Epithelial cell of esophagus (primary cell): ENCODE data around the gene DIPK1B.

ENCODE experiments used
- DNase-seq: peaks from one replicate; pipeline ENCODE4 v3.0.0; 2010; ENCODE audit warnings: low read depth
- H3K4me3 ChIP-seq: 2 replicates; pipeline ENCODE4 v1.5.1; 2011; ENCODE audit warnings: mild to moderate bottlenecking, low read length, control low read depth
- TF ChIP-seq, protein P1 (sequence below): IDR thresholded peaks from 2 replicates; pipeline ENCODE4 v1.5.1; 2011; ENCODE audit warnings: low read depth, mild to moderate bottlenecking, low read length, control low read depth, inconsistent platforms; ENCODE audit not compliant: insufficient read depth; ENCODE audit errors: missing control alignments

Gene DIPK1B

GRCh38 chr9:136695955-136696354 lies 16.4 kb upstream of the DIPK1B start:
- no peak overlapping the region for H3K4me3 ChIP-seq
- TF ChIP-seq, protein P1, sequence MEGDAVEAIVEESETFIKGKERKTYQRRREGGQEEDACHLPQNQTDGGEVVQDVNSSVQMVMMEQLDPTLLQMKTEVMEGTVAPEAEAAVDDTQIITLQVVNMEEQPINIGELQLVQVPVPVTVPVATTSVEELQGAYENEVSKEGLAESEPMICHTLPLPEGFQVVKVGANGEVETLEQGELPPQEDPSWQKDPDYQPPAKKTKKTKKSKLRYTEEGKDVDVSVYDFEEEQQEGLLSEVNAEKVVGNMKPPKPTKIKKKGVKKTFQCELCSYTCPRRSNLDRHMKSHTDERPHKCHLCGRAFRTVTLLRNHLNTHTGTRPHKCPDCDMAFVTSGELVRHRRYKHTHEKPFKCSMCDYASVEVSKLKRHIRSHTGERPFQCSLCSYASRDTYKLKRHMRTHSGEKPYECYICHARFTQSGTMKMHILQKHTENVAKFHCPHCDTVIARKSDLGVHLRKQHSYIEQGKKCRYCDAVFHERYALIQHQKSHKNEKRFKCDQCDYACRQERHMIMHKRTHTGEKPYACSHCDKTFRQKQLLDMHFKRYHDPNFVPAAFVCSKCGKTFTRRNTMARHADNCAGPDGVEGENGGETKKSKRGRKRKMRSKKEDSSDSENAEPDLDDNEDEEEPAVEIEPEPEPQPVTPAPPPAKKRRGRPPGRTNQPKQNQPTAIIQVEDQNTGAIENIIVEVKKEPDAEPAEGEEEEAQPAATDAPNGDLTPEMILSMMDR = no peak
- no peak for DNase-seq

DNA sequence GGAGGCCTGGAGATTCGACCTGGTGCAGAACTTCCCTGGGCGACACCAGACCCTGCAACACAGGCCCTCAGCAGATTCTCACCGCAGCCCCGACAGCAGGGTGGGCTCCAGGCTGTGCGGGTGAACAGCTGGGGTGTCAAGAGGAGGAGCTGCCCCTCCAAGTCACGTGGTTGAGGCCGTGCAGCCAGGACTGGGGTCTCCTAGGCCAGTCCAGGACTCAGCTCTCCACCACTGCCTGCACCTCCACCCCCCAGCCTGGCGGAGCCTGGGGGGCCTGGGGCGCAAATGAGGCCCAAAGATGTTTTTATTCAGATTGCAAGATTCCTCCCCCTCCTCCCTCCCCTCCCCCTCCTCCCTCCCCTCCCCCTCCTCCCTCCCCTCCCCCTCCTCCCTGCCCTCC lies 15.9 kb upstream of the DIPK1B start:
- no peak overlapping the region for H3K4me3 ChIP-seq
- no peak for DNase-seq
- TF ChIP-seq, protein P1 = no peak

- peak; percentile 66 for DNase-seq
- TF ChIP-seq, protein P1 = no peak
- H3K4me3 ChIP-seq = no peak overlapping the region
These were observed 15.1 kb upstream of the DIPK1B start for GRCh38 chr9:136697146-136697820.

DNA sequence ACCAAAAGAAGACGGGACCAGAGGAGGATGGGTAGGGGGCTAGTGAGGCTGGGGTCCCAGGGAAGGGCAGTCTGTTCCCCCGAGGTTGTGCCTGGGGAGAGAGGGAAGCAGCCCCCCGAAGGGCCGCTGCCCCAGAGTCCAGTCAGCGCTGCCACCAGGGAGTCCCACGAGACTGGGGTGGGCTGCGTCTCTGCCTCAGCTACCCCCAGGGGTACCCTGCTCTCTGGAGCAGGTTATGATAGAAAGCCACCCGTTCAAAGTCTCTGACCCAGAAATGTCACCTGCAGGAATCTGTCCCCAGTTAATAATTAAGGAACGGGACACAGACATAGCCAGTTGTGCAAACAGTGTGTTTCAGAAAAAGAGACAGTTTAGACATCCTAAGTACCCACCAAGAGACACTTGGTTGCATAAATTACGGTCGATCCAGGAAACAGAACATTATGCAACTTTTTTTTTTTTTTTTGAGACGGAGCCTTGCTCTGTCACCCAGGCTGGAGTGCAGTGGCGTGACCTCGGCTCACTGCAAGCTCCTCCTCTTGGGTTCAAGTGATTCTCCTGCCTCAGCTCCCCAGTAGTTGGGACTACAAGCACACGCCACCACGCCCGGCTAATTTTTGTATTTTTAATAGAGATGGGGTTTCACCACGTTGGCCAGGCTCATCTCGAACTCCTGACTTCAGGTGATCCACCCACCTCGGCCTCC lies 14.4 kb upstream of the DIPK1B start:
- TF ChIP-seq, protein P1 = no peak
- H3K4me3 ChIP-seq = no peak overlapping the region
- no peak for DNase-seq

DNA sequence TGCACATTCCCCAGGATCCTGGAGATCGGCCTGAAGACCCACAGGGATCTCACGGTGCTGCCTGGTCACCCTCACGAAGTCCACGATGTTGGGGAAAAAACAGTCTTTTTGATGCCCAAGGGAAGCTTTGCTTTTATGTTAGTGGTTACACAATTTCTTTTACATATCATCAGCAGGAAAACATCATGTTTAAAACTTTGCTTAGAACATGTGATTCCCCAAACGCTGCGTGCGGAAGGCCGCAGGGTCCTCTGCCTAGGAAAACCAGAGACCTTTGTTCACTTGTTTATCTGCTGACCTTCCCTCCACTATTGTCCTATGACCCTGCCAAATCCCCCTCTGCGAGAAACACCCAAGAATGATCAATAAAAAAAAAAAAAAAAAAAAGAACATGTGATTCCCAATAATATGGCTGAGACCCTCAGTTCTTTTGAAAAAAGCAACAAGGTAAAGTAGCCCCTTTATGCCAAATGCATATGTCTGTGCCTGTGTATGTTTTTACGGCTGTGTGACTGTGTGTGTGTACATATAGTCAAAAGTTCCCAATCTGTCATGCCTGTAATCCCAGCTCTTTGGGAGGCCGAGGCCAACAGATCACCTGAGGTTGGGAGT lies 13.6 kb upstream of the DIPK1B start:
- no peak overlapping the region for H3K4me3 ChIP-seq
- TF ChIP-seq, protein P1 = no peak
- no peak for DNase-seq

GRCh38 chr9:136700304-136700703 lies 12.1 kb upstream of the DIPK1B start:
- no peak overlapping the region for H3K4me3 ChIP-seq
- TF ChIP-seq, protein P1 = no peak
- peak; percentile 46 for DNase-seq
